Measurements from ENCODE around the gene DHFR.

Gene DHFR

GRCh38 chr5:80641353-80641752, 13.4 kb downstream of the DHFR start:
- in situ Hi-C loops (cut with HindIII; ENCODE audit: low sequenced_read_pairs): no loop called here
- DNase-seq (ENCODE audit: low read depth, low spot score): no peak
- TF ChIP-seq, protein P1, sequence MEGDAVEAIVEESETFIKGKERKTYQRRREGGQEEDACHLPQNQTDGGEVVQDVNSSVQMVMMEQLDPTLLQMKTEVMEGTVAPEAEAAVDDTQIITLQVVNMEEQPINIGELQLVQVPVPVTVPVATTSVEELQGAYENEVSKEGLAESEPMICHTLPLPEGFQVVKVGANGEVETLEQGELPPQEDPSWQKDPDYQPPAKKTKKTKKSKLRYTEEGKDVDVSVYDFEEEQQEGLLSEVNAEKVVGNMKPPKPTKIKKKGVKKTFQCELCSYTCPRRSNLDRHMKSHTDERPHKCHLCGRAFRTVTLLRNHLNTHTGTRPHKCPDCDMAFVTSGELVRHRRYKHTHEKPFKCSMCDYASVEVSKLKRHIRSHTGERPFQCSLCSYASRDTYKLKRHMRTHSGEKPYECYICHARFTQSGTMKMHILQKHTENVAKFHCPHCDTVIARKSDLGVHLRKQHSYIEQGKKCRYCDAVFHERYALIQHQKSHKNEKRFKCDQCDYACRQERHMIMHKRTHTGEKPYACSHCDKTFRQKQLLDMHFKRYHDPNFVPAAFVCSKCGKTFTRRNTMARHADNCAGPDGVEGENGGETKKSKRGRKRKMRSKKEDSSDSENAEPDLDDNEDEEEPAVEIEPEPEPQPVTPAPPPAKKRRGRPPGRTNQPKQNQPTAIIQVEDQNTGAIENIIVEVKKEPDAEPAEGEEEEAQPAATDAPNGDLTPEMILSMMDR (IDR thresholded peaks at IDR 0.05; ENCODE audit: low read depth, low read length): no peak
- no peak overlapping the region for H3K4me3 ChIP-seq (ENCODE audit: low read depth, low read length)

- H3K4me3 ChIP-seq (ENCODE audit: low read depth, low read length): no peak overlapping the region
- DNase-seq (ENCODE audit: low read depth, low spot score): no peak
- TF ChIP-seq, protein P1 (IDR thresholded peaks at IDR 0.05; ENCODE audit: low read depth, low read length): no peak
- in situ Hi-C loops (cut with HindIII; ENCODE audit: low sequenced_read_pairs): no loop called here
These were observed 20.6 kb downstream of the DHFR start for GRCh38 chr5:80634193-80634592.

DNA sequence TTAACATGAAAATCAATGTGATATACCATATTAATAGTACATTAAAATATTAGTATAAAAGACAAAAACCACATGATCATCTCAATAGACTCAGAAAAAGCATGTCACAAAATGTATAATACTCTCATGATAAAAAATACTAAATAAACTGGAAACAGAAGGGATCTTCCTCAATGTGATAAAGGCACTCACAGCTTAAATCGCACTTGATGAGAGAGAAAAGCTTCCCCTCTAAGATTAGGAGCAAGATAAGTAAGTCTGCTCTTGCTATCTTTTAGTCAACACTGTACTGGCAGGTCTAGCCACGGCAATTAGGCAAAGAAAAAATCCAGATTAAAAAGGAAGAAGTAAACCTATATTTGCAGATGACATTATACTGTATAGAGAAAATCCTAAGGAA, 22.1 kb downstream of the DHFR start:
- H3K4me3 ChIP-seq (ENCODE audit: low read depth, low read length): no peak overlapping the region
- in situ Hi-C loops (cut with HindIII; ENCODE audit: low sequenced_read_pairs): no loop called here
- TF ChIP-seq, protein P1 (IDR thresholded peaks at IDR 0.05; ENCODE audit: low read depth, low read length): no peak
- DNase-seq (ENCODE audit: low read depth, low spot score): no peak

- TF ChIP-seq, protein P1 (IDR thresholded peaks at IDR 0.05; ENCODE audit: low read depth, low read length): no peak
- in situ Hi-C loops (cut with HindIII; ENCODE audit: low sequenced_read_pairs): no loop called here
- H3K4me3 ChIP-seq (ENCODE audit: low read depth, low read length): no peak overlapping the region
- DNase-seq (ENCODE audit: low read depth, low spot score): no peak
These were observed 23.2 kb downstream of the DHFR start for GRCh38 chr5:80631278-80632259.

DNA sequence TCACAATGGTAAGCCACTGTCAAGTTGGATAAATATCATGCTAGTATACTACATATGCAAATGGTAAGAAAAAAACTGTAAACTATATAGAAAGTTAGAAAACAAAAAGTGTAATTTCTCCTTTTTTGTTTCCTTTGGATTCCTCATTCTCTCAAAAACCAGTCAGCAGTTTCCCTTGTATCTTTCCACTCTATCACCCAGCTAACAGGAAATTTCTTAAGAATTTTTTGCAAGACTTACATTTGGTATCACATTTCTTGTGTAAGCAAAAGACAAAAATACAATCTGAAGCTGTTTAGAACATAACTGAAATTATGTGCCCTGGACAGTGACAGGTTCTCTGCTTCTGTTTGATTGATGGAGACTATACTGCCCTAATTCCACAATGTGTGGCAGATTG, 25.5 kb downstream of the DHFR start:
- TF ChIP-seq, protein P1 (IDR thresholded peaks at IDR 0.05; ENCODE audit: low read depth, low read length): no peak
- no peak for DNase-seq (ENCODE audit: low read depth, low spot score)
- in situ Hi-C loops (cut with HindIII; ENCODE audit: low sequenced_read_pairs): no loop called here
- no peak overlapping the region for H3K4me3 ChIP-seq (ENCODE audit: low read depth, low read length)

- no peak for DNase-seq (ENCODE audit: low read depth, low spot score)
- in situ Hi-C loops (cut with HindIII; ENCODE audit: low sequenced_read_pairs): no loop called here
- TF ChIP-seq, protein P1 (IDR thresholded peaks at IDR 0.05; ENCODE audit: low read depth, low read length): no peak
- no peak overlapping the region for H3K4me3 ChIP-seq (ENCODE audit: low read depth, low read length)
These were observed 29.6 kb downstream of the DHFR start for GRCh38 chr5:80625230-80625629.

All from astrocyte of the spinal cord (primary cell).